ENCODE measurements around the gene UNC119B. TPM values are rescaled to one million over a fixed set of nuclear protein-coding genes. Genes with fewer than 3 reads are reported as not detected.

Gene UNC119B
- total RNA-seq, 6 experiments from 2014 or later: 32.9 to 39.5 (median 34.4) TPM

DNA sequence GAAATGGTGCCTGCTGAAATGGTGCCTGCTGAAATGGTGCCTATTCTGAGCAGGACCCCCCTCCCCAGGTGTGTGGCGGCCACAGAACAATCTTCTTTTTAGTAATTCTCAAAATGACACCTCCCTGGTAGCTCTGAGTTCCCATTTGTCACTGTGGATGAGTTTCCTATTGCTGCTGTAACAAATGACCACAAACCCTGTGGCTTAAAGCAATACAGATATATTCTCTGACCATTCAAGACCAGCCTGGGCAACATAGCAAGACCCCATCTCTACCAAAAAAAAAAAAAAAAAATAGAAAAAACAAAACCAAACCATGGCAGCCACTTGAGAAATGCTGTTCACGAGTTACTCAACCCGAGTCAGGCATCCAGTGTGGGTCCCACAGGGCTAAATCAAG lies 23.3 kb downstream of the UNC119B start:
- TF ChIP-seq, protein P1, sequence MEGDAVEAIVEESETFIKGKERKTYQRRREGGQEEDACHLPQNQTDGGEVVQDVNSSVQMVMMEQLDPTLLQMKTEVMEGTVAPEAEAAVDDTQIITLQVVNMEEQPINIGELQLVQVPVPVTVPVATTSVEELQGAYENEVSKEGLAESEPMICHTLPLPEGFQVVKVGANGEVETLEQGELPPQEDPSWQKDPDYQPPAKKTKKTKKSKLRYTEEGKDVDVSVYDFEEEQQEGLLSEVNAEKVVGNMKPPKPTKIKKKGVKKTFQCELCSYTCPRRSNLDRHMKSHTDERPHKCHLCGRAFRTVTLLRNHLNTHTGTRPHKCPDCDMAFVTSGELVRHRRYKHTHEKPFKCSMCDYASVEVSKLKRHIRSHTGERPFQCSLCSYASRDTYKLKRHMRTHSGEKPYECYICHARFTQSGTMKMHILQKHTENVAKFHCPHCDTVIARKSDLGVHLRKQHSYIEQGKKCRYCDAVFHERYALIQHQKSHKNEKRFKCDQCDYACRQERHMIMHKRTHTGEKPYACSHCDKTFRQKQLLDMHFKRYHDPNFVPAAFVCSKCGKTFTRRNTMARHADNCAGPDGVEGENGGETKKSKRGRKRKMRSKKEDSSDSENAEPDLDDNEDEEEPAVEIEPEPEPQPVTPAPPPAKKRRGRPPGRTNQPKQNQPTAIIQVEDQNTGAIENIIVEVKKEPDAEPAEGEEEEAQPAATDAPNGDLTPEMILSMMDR (IDR thresholded peaks at IDR 0.05): no peak
- Mint-ChIP-seq H3K27ac (no peak overlapping the region), H3K27me3 (ENCODE audit: insufficient read depth) (peaks cover 1% of the 10 kb centered on the region; the same call in 1 of the 2 replicates), H3K36me3 (ENCODE audit: low read depth) (0 out of 2 replicates have a peak, but pooled peaks cover 4% of the 10 kb centered on the region), H3K4me1 (ENCODE audit: low read depth) (no peaks in the 10 kb centered on the region), H3K9me3 (no peaks in the 10 kb centered on the region), H3K4me3 (no peak overlapping the region)
- no peak for DNase-seq

DNA sequence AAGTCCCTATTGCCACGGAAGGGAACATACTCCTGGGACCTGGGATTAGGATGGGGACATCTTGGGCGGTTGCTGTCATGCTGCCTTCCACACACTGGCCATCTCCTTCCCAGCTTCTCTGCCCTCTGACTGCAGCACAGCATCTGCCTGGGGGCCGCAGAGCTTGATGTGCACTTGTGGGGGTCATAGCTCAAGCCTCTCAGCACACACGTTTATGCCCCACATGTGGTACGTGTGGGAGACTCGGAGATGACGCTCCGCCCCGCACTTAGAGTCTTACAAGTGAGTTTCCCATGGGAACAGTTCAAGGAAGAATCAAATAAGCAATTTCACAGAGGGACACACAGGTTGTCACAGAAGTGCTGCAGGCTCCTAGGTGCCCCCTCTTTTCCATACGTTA lies 24.0 kb downstream of the UNC119B start:
- no peak overlapping the region for H3K4me3 Mint-ChIP-seq
- no peaks in the 10 kb centered on the region for H3K9me3 Mint-ChIP-seq
- TF ChIP-seq, protein P1 (IDR thresholded peaks at IDR 0.05): no peak
- H3K36me3 Mint-ChIP-seq (ENCODE audit: low read depth): 0 out of 2 replicates have a peak, but pooled peaks cover 4% of the 10 kb centered on the region
- DNase-seq: no peak
- no peaks in the 10 kb centered on the region for H3K4me1 Mint-ChIP-seq (ENCODE audit: low read depth)
- H3K27me3 Mint-ChIP-seq (ENCODE audit: insufficient read depth): peaks cover 1% of the 10 kb centered on the region; the same call in 1 of the 2 replicates
- no peak overlapping the region for H3K27ac Mint-ChIP-seq

DNA sequence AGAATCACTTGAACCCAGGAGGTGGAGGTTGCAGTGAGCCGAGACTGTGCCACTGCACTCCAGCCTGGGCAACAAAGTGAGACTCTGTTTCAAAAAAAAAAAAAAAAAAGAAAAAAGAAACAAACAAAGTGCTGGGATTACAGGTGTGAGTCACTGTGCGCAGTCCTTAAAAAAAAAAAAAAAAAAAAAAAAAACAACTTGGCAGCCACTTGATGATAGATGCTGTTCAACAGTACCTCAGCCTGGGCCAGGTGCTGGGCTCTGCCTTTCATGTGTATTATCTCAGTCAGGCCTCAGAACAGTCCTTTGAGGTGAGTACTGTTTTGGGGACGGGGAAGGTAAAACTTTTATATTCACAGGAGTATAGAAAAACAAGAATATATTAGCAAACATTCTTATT lies 24.9 kb downstream of the UNC119B start:
- no peaks in the 10 kb centered on the region for H3K36me3 Mint-ChIP-seq (ENCODE audit: low read depth)
- no peaks in the 10 kb centered on the region for H3K9me3 Mint-ChIP-seq
- H3K4me3 Mint-ChIP-seq: no peak overlapping the region
- TF ChIP-seq, protein P1 (IDR thresholded peaks at IDR 0.05): no peak
- no peak for DNase-seq
- no peak overlapping the region for H3K27ac Mint-ChIP-seq
- H3K27me3 Mint-ChIP-seq (ENCODE audit: insufficient read depth): peaks cover 1% of the 10 kb centered on the region; the same call in 1 of the 2 replicates
- no peaks in the 10 kb centered on the region for H3K4me1 Mint-ChIP-seq (ENCODE audit: low read depth)

DNA sequence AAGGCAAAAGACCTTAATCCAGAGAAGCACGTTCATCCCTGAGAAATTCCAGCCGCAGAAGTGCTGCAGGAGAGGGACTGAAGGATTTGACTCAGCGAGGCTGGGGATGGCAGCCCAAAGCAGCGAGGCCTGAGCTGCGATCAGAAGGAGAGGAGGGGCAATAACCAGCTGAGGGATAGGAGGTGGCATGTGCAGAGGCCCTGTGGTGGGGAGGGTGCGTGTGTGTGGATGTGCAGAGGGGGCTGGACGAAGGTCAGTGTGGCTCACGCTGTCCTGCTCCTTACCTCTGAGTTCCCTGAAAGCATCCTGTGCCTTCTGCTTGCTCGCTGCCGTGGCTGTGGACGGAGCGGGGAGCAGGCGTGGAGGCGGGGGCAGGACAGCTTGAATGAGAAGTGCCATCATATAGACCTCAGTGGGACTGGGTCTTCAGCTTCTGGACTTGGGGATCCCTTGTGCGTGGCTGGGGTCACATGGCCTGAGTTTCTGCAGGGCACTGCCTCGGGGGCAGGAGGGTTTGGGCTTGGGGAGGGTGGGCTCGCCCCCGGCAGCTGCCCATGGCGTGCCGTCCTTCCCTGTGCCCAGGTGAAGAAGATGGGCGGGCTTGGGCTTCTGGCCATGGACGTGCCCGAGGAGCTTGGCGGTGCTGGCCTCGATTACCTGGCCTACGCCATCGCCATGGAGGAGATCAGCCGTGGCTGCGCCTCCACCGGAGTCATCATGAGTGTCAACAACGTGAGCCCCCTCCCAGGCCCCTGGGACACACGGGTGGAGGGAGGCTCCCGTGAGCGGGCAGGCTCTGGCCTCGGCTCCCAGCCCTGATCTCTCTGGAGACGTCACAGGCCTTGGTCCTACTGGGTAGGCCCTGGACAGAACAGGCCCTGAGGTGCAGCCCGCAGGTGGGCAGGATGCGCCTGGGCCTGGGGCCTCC lies 26.4 kb downstream of the UNC119B start:
- no peaks in the 10 kb centered on the region for H3K4me1 Mint-ChIP-seq (ENCODE audit: low read depth)
- no peak overlapping the region for H3K27ac Mint-ChIP-seq
- no peak overlapping the region for H3K4me3 Mint-ChIP-seq
- TF ChIP-seq, protein P1 (IDR thresholded peaks at IDR 0.05): no peak
- H3K36me3 Mint-ChIP-seq (ENCODE audit: low read depth): no peaks in the 10 kb centered on the region
- peaks cover 1% of the 10 kb centered on the region; the same call in 1 of the 2 replicates for H3K27me3 Mint-ChIP-seq (ENCODE audit: insufficient read depth)
- no peaks in the 10 kb centered on the region for H3K9me3 Mint-ChIP-seq
- DNase-seq: no peak

DNA sequence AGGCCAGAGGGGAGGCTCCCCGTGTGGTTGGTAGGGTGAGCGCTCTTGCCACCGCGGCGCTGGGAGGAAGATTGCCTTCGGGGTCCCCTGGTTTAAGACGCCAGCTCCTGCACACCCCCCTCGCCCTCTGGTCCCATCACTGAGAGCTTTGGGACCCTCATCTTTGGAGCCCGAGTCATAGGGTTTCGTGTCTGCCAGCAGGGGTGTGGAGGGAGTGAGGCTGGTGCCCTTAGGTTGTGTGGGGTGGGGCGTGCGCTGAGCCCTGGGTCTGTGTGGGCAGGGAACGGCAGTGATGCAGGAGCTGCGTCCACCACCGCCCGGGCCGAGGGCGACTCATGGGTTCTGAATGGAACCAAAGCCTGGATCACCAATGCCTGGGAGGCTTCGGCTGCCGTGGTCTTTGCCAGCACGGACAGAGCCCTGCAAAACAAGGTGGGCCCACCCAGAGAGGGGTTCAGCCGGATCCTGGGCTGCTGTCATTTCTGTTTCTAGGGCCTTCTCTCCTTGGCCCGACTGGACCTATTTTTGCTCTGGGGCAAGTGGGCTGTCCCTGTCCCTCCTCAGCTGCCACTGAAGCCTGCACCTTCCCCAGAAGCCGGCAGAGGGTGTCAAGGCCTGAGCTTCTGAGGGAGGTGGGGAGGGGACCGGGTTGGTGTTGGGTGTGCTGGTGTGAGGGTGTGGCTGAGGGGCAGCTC lies 27.4 kb downstream of the UNC119B start:
- TF ChIP-seq, protein P1 (IDR thresholded peaks at IDR 0.05): no peak
- no peaks in the 10 kb centered on the region for H3K9me3 Mint-ChIP-seq
- peaks cover 1% of the 10 kb centered on the region; the same call in 1 of the 2 replicates for H3K27me3 Mint-ChIP-seq (ENCODE audit: insufficient read depth)
- no peak overlapping the region for H3K27ac Mint-ChIP-seq
- H3K4me3 Mint-ChIP-seq: no peak overlapping the region
- DNase-seq: no peak
- no peaks in the 10 kb centered on the region for H3K4me1 Mint-ChIP-seq (ENCODE audit: low read depth)
- no peaks in the 10 kb centered on the region for H3K36me3 Mint-ChIP-seq (ENCODE audit: low read depth)
